DND-41 (cell line): ENCODE results near the gene PPP6R2.

Experiments
- ATAC-seq: fragments of 200-7000 bp; cut with Tn5 transposase; 3 replicates; pipeline ENCODE4 v1.9.1; 2021; ENCODE audit warnings: low read depth; ENCODE audit not compliant: insufficient read depth
- DNase-seq: peaks from one replicate; pipeline ENCODE4 v3.0.0-alpha.2; 2020
- H2AFZ ChIP-seq: 2 replicates; pipeline ENCODE4 v1.6.0; 2012; ENCODE audit warnings: low read depth, low read length
- H3K27ac ChIP-seq: 2 replicates; pipeline ENCODE4 v1.5.1; 2012; ENCODE audit warnings: low read length, inconsistent platforms
- H3K27me3 ChIP-seq: fragments of 200-600 bp; sonication (generic); 2 replicates; pipeline ENCODE4 v1.6.0; 2012; ENCODE audit warnings: low read length, mild to moderate bottlenecking, inconsistent platforms; ENCODE audit not compliant: insufficient read depth, poor library complexity
- H3K36me3 ChIP-seq: 2 replicates; pipeline ENCODE4 v1.5.1; 2012; ENCODE audit warnings: low read length, inconsistent platforms; ENCODE audit not compliant: insufficient read depth
- H3K4me1 ChIP-seq: 2 replicates; pipeline ENCODE4 v1.5.1; 2012; ENCODE audit warnings: mild to moderate bottlenecking, low read length; ENCODE audit not compliant: insufficient read depth
- H3K4me2 ChIP-seq: 2 replicates; pipeline ENCODE4 v1.6.0; 2012; ENCODE audit warnings: mild to moderate bottlenecking, moderate library complexity, low read length, inconsistent platforms; ENCODE audit not compliant: insufficient read depth
- H3K4me3 ChIP-seq, 2 experiments: fragments of 200-600 bp in 1 of 2; shearing (Covaris generic) in 1 of 2; 2 replicates each; pipeline ENCODE4 v1.5.1; 2012 to 2016; ENCODE audit warnings: inconsistent platforms in 2 of 2, low read length in 2 of 2, mild to moderate bottlenecking in 2 of 2, low read depth in 1 of 2, moderate library complexity in 1 of 2
- H3K79me2 ChIP-seq: 2 replicates; pipeline ENCODE4 v1.6.0; 2012; ENCODE audit warnings: low read length, inconsistent platforms; ENCODE audit not compliant: insufficient read depth
- H3K9ac ChIP-seq: 2 replicates; pipeline ENCODE4 v1.6.0; 2012; ENCODE audit warnings: low read depth, mild to moderate bottlenecking, inconsistent platforms, low read length, moderate library complexity
- H3K9me3 ChIP-seq: 2 replicates; pipeline ENCODE4 v1.5.1; 2012; ENCODE audit warnings: low read length, moderate library complexity, mild to moderate bottlenecking, inconsistent platforms; ENCODE audit not compliant: insufficient read depth, severe bottlenecking
- H4K20me1 ChIP-seq: 2 replicates; pipeline ENCODE4 v1.6.0; 2012; ENCODE audit warnings: low read length; ENCODE audit not compliant: insufficient read depth
- CTCF ChIP-seq: IDR thresholded peaks from 2 replicates; pipeline ENCODE4 v1.5.1; 2012; ENCODE audit warnings: borderline replicate concordance, low read length, moderate library complexity, mild to moderate bottlenecking; ENCODE audit not compliant: poor library complexity, severe bottlenecking; ENCODE audit errors: extremely low read depth
- EZH2 ChIP-seq: IDR thresholded peaks from 3 replicates; pipeline ENCODE4 v1.6.1; 2012; ENCODE audit warnings: borderline replicate concordance, low read depth, mild to moderate bottlenecking, moderate library complexity, low read length, inconsistent platforms; ENCODE audit not compliant: severe bottlenecking

Gene PPP6R2

GRCh38 chr22:50418624-50419023, 75.5 kb downstream of the PPP6R2 start:
- no peak for DNase-seq
- TF ChIP-seq EZH2 (no peak), CTCF (no peak)

GRCh38 chr22:50419116-50419515, 76.0 kb downstream of the PPP6R2 start:
- Histone ChIP-seq H3K4me1 (no peaks in the 10 kb centered on the region), H3K36me3 (peaks cover 97% of the 10 kb centered on the region), H2AFZ (no peak overlapping the region), H3K27me3 (no peaks in the 10 kb centered on the region), H3K9me3 (no peaks in the 10 kb centered on the region), H3K27ac (no peak overlapping the region), H3K79me2 (no peaks in the 10 kb centered on the region), H4K20me1 (peaks cover 21% of the 10 kb centered on the region), H3K4me3 (no peak overlapping the region), H3K9ac (no peak overlapping the region), H3K4me2 (no peak overlapping the region)
- DNase-seq (no peak), ATAC-seq (no peak)
- no peak for TF ChIP-seq CTCF
- TF ChIP-seq EZH2 = no peak

More at GRCh38 chr22:50418624-50419023, 75.5 kb downstream of the PPP6R2 start:
- ATAC-seq = no peak
- H3K36me3 ChIP-seq = peaks cover 97% of the 10 kb centered on the region
- no peak overlapping the region for H2AFZ ChIP-seq
- H3K4me3 ChIP-seq = no peak overlapping the region
- no peak overlapping the region for H3K4me2 ChIP-seq
- no peaks in the 10 kb centered on the region for H3K4me1 ChIP-seq
- no peak overlapping the region for H3K27ac ChIP-seq
- H3K79me2 ChIP-seq = no peaks in the 10 kb centered on the region
- no peaks in the 10 kb centered on the region for H3K9me3 ChIP-seq
- no peak overlapping the region for H3K9ac ChIP-seq
- no peaks in the 10 kb centered on the region for H3K27me3 ChIP-seq
- H4K20me1 ChIP-seq = peaks cover 22% of the 10 kb centered on the region

- no peaks in the 10 kb centered on the region for H3K4me1 ChIP-seq
- H3K79me2 ChIP-seq = no peaks in the 10 kb centered on the region
- H2AFZ ChIP-seq = no peak overlapping the region
- H3K9me3 ChIP-seq = no peaks in the 10 kb centered on the region
- no peak overlapping the region for H3K4me3 ChIP-seq
- no peaks in the 10 kb centered on the region for H3K27me3 ChIP-seq
- no peak for ATAC-seq
- no peak overlapping the region for H3K9ac ChIP-seq
- H4K20me1 ChIP-seq = peaks cover 21% of the 10 kb centered on the region
- no peak overlapping the region for H3K4me2 ChIP-seq
- DNase-seq = no peak
- TF ChIP-seq EZH2 (no peak), CTCF (no peak)
- no peak overlapping the region for H3K27ac ChIP-seq
- peaks cover 96% of the 10 kb centered on the region for H3K36me3 ChIP-seq
These were observed 76.9 kb downstream of the PPP6R2 start for GRCh38 chr22:50420015-50420414.

- DNase-seq (no peak), ATAC-seq (no peak)
- peaks cover 94% of the 10 kb centered on the region for H3K36me3 ChIP-seq
- no peak overlapping the region for H3K4me3 ChIP-seq
- no peak overlapping the region for H2AFZ ChIP-seq
- H3K27me3 ChIP-seq = no peaks in the 10 kb centered on the region
- no peak for TF ChIP-seq EZH2
- no peaks in the 10 kb centered on the region for H3K9me3 ChIP-seq
- H3K9ac ChIP-seq = no peak overlapping the region
- H3K27ac ChIP-seq = no peak overlapping the region
- peaks cover 15% of the 10 kb centered on the region for H4K20me1 ChIP-seq
- H3K4me2 ChIP-seq = no peak overlapping the region
- H3K4me1 ChIP-seq = no peaks in the 10 kb centered on the region
- no peaks in the 10 kb centered on the region for H3K79me2 ChIP-seq
These were observed 77.5 kb downstream of the PPP6R2 start for GRCh38 chr22:50420581-50420980.
